H1 (cell line): ENCODE measurements around the gene MYRIP. TPM values are rescaled to one million over a fixed set of nuclear protein-coding genes. Genes with fewer than 3 reads are reported as not detected.
"Not testable (repeated sequence)": the region's sequence is repeated elsewhere in the genome, so short reads cannot be mapped to it uniquely, and the experiment has no call there.

Experiments used
- CTCF ChIA-PET: fragments of 300-600 bp; sonication (Branson Sonifier 250); formaldehyde crosslinking; loops from one replicate; lab custom pipeline; 2021; ENCODE audit not compliant: partially characterized antibody; lab: Charles Lee
- POLR2A ChIA-PET: fragments of 300-600 bp; sonication (Branson Sonifier 250); formaldehyde crosslinking; loops from one replicate; lab custom pipeline; 2021; ENCODE audit warnings: inconsistent platforms; ENCODE audit not compliant: partially characterized antibody; lab: Charles Lee
- DNase-seq, 2 experiments: peaks; one replicate each; pipeline versions ENCODE4 v3.0.0 to v3.0.0-alpha.2; 2010 to 2022; ENCODE audit warnings: low spot score in 2 of 2, low read depth in 1 of 2, mixed read lengths in 1 of 2
- FAIRE-seq: peaks from 2 replicates; lab custom pipeline; 2011; peaks lifted over from hg19 to GRCh38; lab: Jason Lieb, UNC
- H2AFZ ChIP-seq: 2 replicates; pipeline ENCODE4 v1.8.1; 2012; ENCODE audit warnings: low read length, inconsistent platforms
- H2AK5ac ChIP-seq: 2 replicates; pipeline ENCODE4 v1.6.1; 2013; ENCODE audit warnings: low read depth, low read length
- H2BK120ac ChIP-seq: replicated peaks from 2 replicates; pipeline ENCODE3; 2013; ENCODE audit warnings: low read depth, low read length, inconsistent platforms
- H2BK12ac ChIP-seq: 2 replicates; pipeline ENCODE4 v1.6.1; 2013; ENCODE audit warnings: low read depth, low read length
- H2BK15ac ChIP-seq: 2 replicates; pipeline ENCODE4 v1.6.1; 2013; ENCODE audit warnings: low read length
- H2BK20ac ChIP-seq: 2 replicates; pipeline ENCODE4 v1.6.1; 2013; ENCODE audit warnings: low read length
- H2BK5ac ChIP-seq: 2 replicates; pipeline ENCODE4 v1.6.1; 2013; ENCODE audit warnings: low read depth, low read length
- H3K14ac ChIP-seq: 2 replicates; pipeline ENCODE4 v1.6.1; 2013; ENCODE audit warnings: inconsistent platforms; ENCODE audit not compliant: insufficient read length
- H3K18ac ChIP-seq: 2 replicates; pipeline ENCODE4 v1.6.1; 2013; ENCODE audit warnings: low read length; ENCODE audit errors: extremely low read depth
- H3K23ac ChIP-seq: 2 replicates; pipeline ENCODE4 v1.6.1; 2013; ENCODE audit warnings: inconsistent platforms; ENCODE audit not compliant: insufficient read length
- H3K23me2 ChIP-seq: 2 replicates; pipeline ENCODE4 v1.6.1; 2013; ENCODE audit warnings: low read depth, low read length
- H3K27ac ChIP-seq: 2 replicates; pipeline ENCODE4 v1.6.1; 2011; ENCODE audit warnings: low read depth, low read length, inconsistent platforms
- H3K27me3 ChIP-seq, 4 experiments: replicated peaks in 1 of 4; 1 replicate in 1 of 4; 2 replicates in 3 of 4; pipeline versions ENCODE4 v1.6.1 to v1.8.1; 2011 to 2013; ENCODE audit warnings: low read length in 3 of 4, mild to moderate bottlenecking in 3 of 4, inconsistent platforms in 2 of 4, mixed read lengths in 2 of 4, moderate library complexity in 1 of 4; ENCODE audit not compliant: control insufficient read depth in 3 of 4, insufficient read depth in 3 of 4; ENCODE audit errors: extremely low read depth in 1 of 4
- H3K36me3 ChIP-seq, 4 experiments: 2 replicates each; pipeline versions ENCODE4 v1.6.1 to v1.8.1; 2011 to 2013; ENCODE audit warnings: mild to moderate bottlenecking in 4 of 4, low read length in 3 of 4, moderate library complexity in 2 of 4, control low read depth in 1 of 4, inconsistent platforms in 1 of 4; ENCODE audit not compliant: insufficient read depth in 4 of 4, control insufficient read depth in 2 of 4
- H3K4ac ChIP-seq: replicated peaks from 2 replicates; pipeline ENCODE3; 2013; ENCODE audit warnings: low read length, low read depth, mixed read lengths, inconsistent platforms; ENCODE audit not compliant: insufficient read length
- H3K4me1 ChIP-seq, 4 experiments: replicated peaks in 1 of 4; 1 replicate in 1 of 4; 2 replicates in 3 of 4; pipeline versions ENCODE4 v1.6.1 to v1.8.1; 2011 to 2013; ENCODE audit warnings: low read length in 3 of 4, inconsistent platforms in 2 of 4, mixed read lengths in 1 of 4; ENCODE audit not compliant: insufficient read depth in 4 of 4, control insufficient read depth in 3 of 4
- H3K4me2 ChIP-seq, 2 experiments: 2 replicates each; pipeline versions ENCODE4 v1.6.1 to v1.8.1; 2011 to 2013; ENCODE audit warnings: low read depth in 2 of 2, low read length in 2 of 2, control low read depth in 1 of 2, inconsistent platforms in 1 of 2, mild to moderate bottlenecking in 1 of 2; ENCODE audit not compliant: insufficient read depth in 1 of 2
- H3K4me3 ChIP-seq, 4 experiments: fragments of 200-600, 300-600 bp in 1 of 4; sonication (generic), shearing (Covaris generic), sonication (Bioruptor Twin) in 1 of 4; 2 replicates each; pipeline versions ENCODE4 v1.5.1 to v1.8.1; 2011 to 2016; ENCODE audit warnings: low read length in 4 of 4, low read depth in 3 of 4, control low read depth in 2 of 4, inconsistent platforms in 2 of 4, mild to moderate bottlenecking in 2 of 4, mixed read lengths in 1 of 4, moderate library complexity in 1 of 4; ENCODE audit not compliant: insufficient read depth in 2 of 4; ENCODE audit errors: extremely low read depth in 1 of 4
- H3K56ac ChIP-seq: replicated peaks from 2 replicates; pipeline ENCODE3; 2013; ENCODE audit warnings: low read depth, mild to moderate bottlenecking, mixed read lengths, low read length, inconsistent platforms; ENCODE audit not compliant: insufficient read length
- H3K79me1 ChIP-seq: 2 replicates; pipeline ENCODE4 v1.6.1; 2013; ENCODE audit warnings: low read depth, low read length, control low read depth
- H3K79me2 ChIP-seq, 2 experiments: 2 replicates each; pipeline versions ENCODE4 v1.6.1 to v1.8.1; 2012 to 2013; ENCODE audit warnings: low read length in 2 of 2, mild to moderate bottlenecking in 2 of 2, inconsistent platforms in 1 of 2; ENCODE audit not compliant: insufficient read depth in 2 of 2, control insufficient read depth in 1 of 2
- H3K9ac ChIP-seq, 4 experiments: replicated peaks in 1 of 4; 1 replicate in 1 of 4; 2 replicates in 3 of 4; pipeline versions ENCODE4 v1.6.1 to v1.8.1; 2011 to 2013; ENCODE audit warnings: low read depth in 3 of 4, low read length in 3 of 4, control low read depth in 2 of 4, mild to moderate bottlenecking in 2 of 4, moderate library complexity in 2 of 4, inconsistent platforms in 1 of 4; ENCODE audit errors: extremely low read depth in 1 of 4
- H3K9me3 ChIP-seq, 2 experiments: 2 replicates each; pipeline versions ENCODE4 v1.6.1 to v1.8.1; 2012 to 2013; ENCODE audit warnings: mild to moderate bottlenecking in 2 of 2, moderate library complexity in 2 of 2, control low read depth in 1 of 2, inconsistent platforms in 1 of 2, low read depth in 1 of 2, low read length in 1 of 2, mixed read lengths in 1 of 2; ENCODE audit not compliant: insufficient read depth in 2 of 2
- H4K20me1 ChIP-seq, 2 experiments: replicated peaks in 1 of 2; 2 replicates each; pipeline versions ENCODE3 to v1.8.1; 2011 to 2013; ENCODE audit warnings: inconsistent platforms in 2 of 2, low read length in 2 of 2, mild to moderate bottlenecking in 1 of 2; ENCODE audit not compliant: insufficient read depth in 2 of 2, control insufficient read depth in 1 of 2
- H4K5ac ChIP-seq: 2 replicates; pipeline ENCODE4 v1.6.1; 2013; ENCODE audit warnings: low read length, low read depth, mixed read lengths, inconsistent platforms; ENCODE audit not compliant: insufficient read length
- H4K8ac ChIP-seq: 2 replicates; pipeline ENCODE4 v1.8.0; 2013; ENCODE audit warnings: mild to moderate bottlenecking, moderate library complexity, low read length, inconsistent platforms; ENCODE audit not compliant: insufficient read depth; ENCODE audit errors: extremely low read depth
- H4K91ac ChIP-seq: replicated peaks from 2 replicates; pipeline ENCODE3; 2013; ENCODE audit warnings: low read length, mixed read lengths, inconsistent platforms; ENCODE audit not compliant: insufficient read length
- WGBS, 2 experiments: shearing (Covaris generic) in 1 of 2; methylation state at CpG; one replicate each; pipeline versions ENCODE4 v1.1.6 to v1.1.7; 2013 to 2015; ENCODE audit warnings: low lambda C conversion rate in 2 of 2, mixed read lengths in 2 of 2, inconsistent platforms in 1 of 2, low coverage in 1 of 2, missing lambda C conversion rate in 1 of 2; ENCODE audit not compliant: insufficient replicate concordance in 2 of 2, insufficient coverage in 1 of 2, insufficient read length in 1 of 2; ENCODE audit errors: extremely low coverage in 1 of 2, missing lambda C conversion rate in 1 of 2; 5-methylcytosine and 5-hydroxymethylcytosine counted together
- polyA plus RNA-seq, 7 experiments: library from polyadenylated mRNA; depleted of rRNA in 3 of 7; stranded (reverse) in 5 of 7; unstranded in 2 of 7; fragments of >200 nt in 5 of 7; fragments of 200-250 nt in 2 of 7; gene quantifications; 1 replicate in 5 of 7; 2 replicates in 1 of 7; 4 replicates in 1 of 7; pipeline versions ENCODE4 v1.2.1 to v1.2.3, GENCODE V29; 2011 to 2013; ENCODE audit warnings: missing spikeins in 2 of 7, mixed read lengths in 2 of 7
- total RNA-seq: library from RNA; stranded (reverse); fragmentation: NEBNext Ultra II Directional; extraction: Animal tissue kit (Norgen Biotek cat#: 25700); gene quantifications from 2 replicates; pipeline ENCODE4 v1.2.1, GENCODE V29; 2021

MYRIP gene
- total and polyA plus RNA-seq, 2 of the 8 experiments (the other 6 are each of a cell fraction or from before 2014, with no cell fraction given): 0.54 to 4.3 TPM

DNA sequence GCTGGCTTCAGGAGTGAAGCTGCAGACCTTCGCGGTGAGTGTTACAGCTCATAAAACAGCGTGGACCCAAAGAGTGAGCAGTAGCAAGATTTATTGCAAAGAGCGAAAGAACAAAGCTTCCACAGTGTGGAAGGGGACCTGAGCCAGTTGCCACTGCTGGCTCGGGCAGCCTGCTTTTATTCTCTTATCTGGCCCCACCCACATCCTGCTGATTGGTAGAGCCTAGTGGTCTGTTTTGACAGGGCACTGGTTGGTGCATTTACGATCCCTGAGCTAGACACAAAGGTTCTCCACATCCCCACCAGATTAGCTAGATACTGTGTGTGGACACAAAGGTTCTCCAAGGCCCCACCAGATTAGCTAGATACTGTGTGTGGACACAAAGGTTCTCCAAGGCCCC, 267.7 kb downstream of the MYRIP start:
- H3K79me1 ChIP-seq, H3K9me3 ChIP-seq, H3K36me3 ChIP-seq, H2AFZ ChIP-seq, H3K18ac ChIP-seq, H4K20me1 ChIP-seq, H2AK5ac ChIP-seq, H4K5ac ChIP-seq, H3K9ac ChIP-seq, H2BK120ac ChIP-seq, H3K56ac ChIP-seq, H2BK12ac ChIP-seq, H3K79me2 ChIP-seq, DNase-seq, H3K4me1 ChIP-seq, H4K8ac ChIP-seq, H4K91ac ChIP-seq, H2BK5ac ChIP-seq, H3K4me3 ChIP-seq, FAIRE-seq, H3K23me2 ChIP-seq, H3K23ac ChIP-seq, H3K27me3 ChIP-seq, H3K4me2 ChIP-seq, H3K4ac ChIP-seq, H2BK15ac ChIP-seq, H3K14ac ChIP-seq, POLR2A ChIA-PET, H2BK20ac ChIP-seq, H3K27ac ChIP-seq: not testable (repeated sequence)
- 93% methylated on average over 6 of the region's 6 CpGs; no CpG with 5 or more reads in 1 of the 2 experiments for WGBS, 2 experiments
- CTCF ChIA-PET: interaction anchor here (0.6 to 1.3 kb wide), 2 partner anchors 8 to 50 kb away, joined by 3 read pairs; no protein-coding TSS in a partner anchor

DNA sequence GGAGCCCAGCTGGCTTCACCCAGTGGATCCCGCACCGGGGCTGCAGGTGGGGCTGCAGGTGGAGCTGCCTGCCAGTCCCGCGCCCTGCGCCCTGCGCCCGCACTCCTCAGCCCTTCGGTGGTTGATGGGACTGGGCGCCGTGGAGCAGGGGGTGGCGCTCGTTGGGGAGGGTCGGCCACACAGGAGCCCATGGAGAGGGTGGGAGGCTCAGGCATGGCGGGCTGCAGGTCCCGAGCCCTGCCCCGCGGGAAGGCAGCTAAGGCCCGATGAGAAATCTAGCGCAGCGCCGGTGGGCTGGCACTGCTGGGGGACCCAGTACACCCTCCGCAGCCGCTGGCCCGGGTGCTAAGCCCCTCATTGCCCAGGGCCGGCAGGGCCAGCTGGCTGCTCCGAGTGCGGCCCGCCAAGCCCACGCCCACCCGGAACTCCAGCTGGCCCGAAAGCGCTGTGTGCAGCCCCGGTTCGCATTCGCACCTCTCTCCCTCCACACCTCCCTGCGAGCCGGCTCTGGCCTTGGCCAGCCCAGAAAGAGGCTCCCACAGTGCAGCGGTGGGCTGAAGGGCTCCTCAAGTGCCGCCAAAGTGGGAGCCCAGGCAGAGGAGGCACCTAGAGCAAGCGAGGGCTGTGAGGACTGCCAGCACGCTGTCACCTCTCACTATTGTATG, 268.6 kb downstream of the MYRIP start:
- CTCF ChIA-PET: interaction anchor here (1.3 kb wide), 1 partner anchor 9 kb away, joined by 3 read pairs; no protein-coding TSS in a partner anchor
- not testable (repeated sequence) for FAIRE-seq, H2AFZ ChIP-seq

More for the DNA sequence above, 268.6 kb downstream of the MYRIP start:
- H2BK20ac ChIP-seq, H3K56ac ChIP-seq, H3K27me3 ChIP-seq, H3K4me1 ChIP-seq, H3K23me2 ChIP-seq, H3K9ac ChIP-seq, H2BK120ac ChIP-seq, H4K91ac ChIP-seq, H3K23ac ChIP-seq, H4K8ac ChIP-seq, H3K79me1 ChIP-seq, H2BK15ac ChIP-seq, POLR2A ChIA-PET, H3K14ac ChIP-seq, H3K4ac ChIP-seq, H3K36me3 ChIP-seq, H3K79me2 ChIP-seq, H2BK5ac ChIP-seq, H4K20me1 ChIP-seq, DNase-seq, H3K4me3 ChIP-seq, H2AK5ac ChIP-seq, H3K9me3 ChIP-seq, H3K4me2 ChIP-seq, H3K18ac ChIP-seq, H3K27ac ChIP-seq, H2BK12ac ChIP-seq, H4K5ac ChIP-seq: not testable (repeated sequence)
- WGBS, 2 experiments: 96% methylated on average over 28 of the region's 41 CpGs; no CpG with 5 or more reads in 1 of the 2 experiments
